ENCODE data around the gene TSFM. TPM values are rescaled to one million over a fixed set of nuclear protein-coding genes. Genes with fewer than 3 reads are reported as not detected.

TSFM gene
- total and polyA plus RNA-seq, 2 of the 13 experiments (the other 11 are each of a cell fraction or from before 2014, with no cell fraction given) = 29.8 to 68.3 TPM

GRCh38 chr12:57756406-57757341, 25.9 kb upstream of the TSFM start (continued):
- TF ChIP-seq ARID4A (CRISPR knock-in tag; IDR thresholded peaks at IDR 0.05; ENCODE audit: borderline replicate concordance) = no peak
- no peak for TF ChIP-seq CHD4 (IDR thresholded peaks at IDR 0.05; ENCODE audit: borderline replicate concordance, low read length)
- TF ChIP-seq UBTF (CRISPR knock-in tag; IDR thresholded peaks at IDR 0.05) = peak; percentile 50; the same call in 1 of the 2 replicates
- no peak for TF ChIP-seq ZNF230 (CRISPR knock-in tag; IDR thresholded peaks at IDR 0.05)
- 0 out of 2 replicates have a peak, but pooled peaks have one; percentile 10 for TF ChIP-seq PHF21A (CRISPR knock-in tag; IDR thresholded peaks at IDR 0.05)
- TF ChIP-seq ZBTB38 (CRISPR knock-in tag; IDR thresholded peaks at IDR 0.05) = peak; percentile 89
- 0 out of 2 replicates have a peak, but pooled peaks have one; percentile 35 for TF ChIP-seq ZNF616 (CRISPR knock-in tag; IDR thresholded peaks at IDR 0.05; ENCODE audit: low read depth)
- TF ChIP-seq RORA (CRISPR knock-in tag; IDR thresholded peaks at IDR 0.05) = no peak
- TF ChIP-seq ZFP91 (CRISPR knock-in tag; IDR thresholded peaks at IDR 0.05; ENCODE audit: borderline replicate concordance) = peak; percentile 58; the same call in 1 of the 2 replicates
- no peak for TF ChIP-seq ATF6 (CRISPR knock-in tag; conservative IDR thresholded peaks at IDR 0.05)
- no peak for TF ChIP-seq FOXC1 (CRISPR knock-in tag; IDR thresholded peaks at IDR 0.05; ENCODE audit: borderline replicate concordance)
- TF ChIP-seq ETV5 (CRISPR knock-in tag; IDR thresholded peaks at IDR 0.05; ENCODE audit: borderline replicate concordance) = 0 out of 2 replicates have a peak, but pooled peaks have one; percentile 23
- TF ChIP-seq ZNF563 (CRISPR knock-in tag; IDR thresholded peaks at IDR 0.05) = no peak
- peak; percentile 28; the same call in 1 of the 2 replicates for TF ChIP-seq MYC (CRISPR knock-in tag; IDR thresholded peaks at IDR 0.05; ENCODE audit: borderline replicate concordance)
- 0 out of 2 replicates have a peak, but pooled peaks have one; percentile 35 for TF ChIP-seq ZNF501 (CRISPR knock-in tag; IDR thresholded peaks at IDR 0.05)
- TF ChIP-seq YY1 (IDR thresholded peaks at IDR 0.05; ENCODE audit: insufficient read depth, insufficient replicate concordance, low read depth, low read length) = peak; percentile 66
- no peak for TF ChIP-seq MLLT10 (CRISPR knock-in tag; IDR thresholded peaks at IDR 0.05)
